Prostate gland (tissue), 2 donors: Measurements from ENCODE around the gene A2ML1. TPM values are rescaled to one million over a fixed set of nuclear protein-coding genes. Genes with fewer than 3 reads are reported as not detected.

Experiments
- DNase-seq: peaks from one replicate; pipeline ENCODE4 v3.0.0-alpha.2; 2019; ENCODE audit warnings: low spot score
- H3K27ac ChIP-seq, 2 donors: fragments of 200-600 bp; sonication (generic); 2 replicates each; pipeline ENCODE4 v1.5.1; 2017 to 2019
- H3K27me3 ChIP-seq: fragments of 200-600 bp; sonication (generic); replicated peaks from 2 replicates; pipeline ENCODE4 v1.5.1; 2019; ENCODE audit not compliant: insufficient read depth
- H3K36me3 ChIP-seq, 2 donors: fragments of 200-600 bp; sonication (generic); 1 replicate in 1 of 2; 2 replicates in 1 of 2; pipeline versions ENCODE4 v1.5.1 to v1.8.1; 2017 to 2019
- H3K4me1 ChIP-seq: fragments of 200-600 bp; sonication (generic); replicated peaks from 2 replicates; pipeline ENCODE4 v1.5.1; 2019
- H3K4me3 ChIP-seq, 2 donors: fragments of 200-600 bp; sonication (generic); 2 replicates each; pipeline ENCODE4 v1.5.1; 2017 to 2019
- H3K9me3 ChIP-seq: fragments of 200-600 bp; sonication (generic); 2 replicates; pipeline ENCODE4 v1.5.1; 2017
- POLR2A ChIP-seq: fragments of 450-650 bp; IDR thresholded peaks from one replicate; pipeline ENCODE4 v1.6.1; 2016; ENCODE audit warnings: antibody characterized with exemption, mild to moderate bottlenecking
- POLR2AphosphoS5 ChIP-seq: sonication (generic); formaldehyde crosslinking; IDR thresholded peaks from one replicate; pipeline ENCODE4 v1.6.1; 2017; ENCODE audit warnings: antibody characterized with exemption
- WGBS: methylation state at CpG from one replicate; pipeline ENCODE4 v1.1.5; 2018; 5-methylcytosine and 5-hydroxymethylcytosine counted together
- intact Hi-C: fragments of 100-400 bp; cut with DNase I; formaldehyde crosslinking; loops from one replicate; pipeline ENCODE4 v1.14.2; 2022
- total RNA-seq, 2 donors: library from RNA; depleted of rRNA; stranded (reverse); fragments of >200 nt; gene quantifications; one replicate each; pipeline ENCODE4 v1.1.0, GENCODE V29; 2016
- TF ChIP-seq, protein P1 (sequence below), 4 experiments: fragments of 200-600 bp in 2 of 4; fragments of 450-650 bp in 2 of 4; sonication (generic) in 2 of 4; IDR thresholded peaks; 1 replicate in 3 of 4; 2 replicates in 1 of 4; pipeline ENCODE4 v1.5.1; 2016 to 2019; ENCODE audit warnings: antibody characterized with exemption in 4 of 4, mild to moderate bottlenecking in 2 of 4, moderate library complexity in 2 of 4

The A2ML1 gene
- total RNA-seq, result 10 to 100 TPM in 1 of 2 donors, 1 to 10 TPM in 1; 1.6 to 43.7 TPM

DNA sequence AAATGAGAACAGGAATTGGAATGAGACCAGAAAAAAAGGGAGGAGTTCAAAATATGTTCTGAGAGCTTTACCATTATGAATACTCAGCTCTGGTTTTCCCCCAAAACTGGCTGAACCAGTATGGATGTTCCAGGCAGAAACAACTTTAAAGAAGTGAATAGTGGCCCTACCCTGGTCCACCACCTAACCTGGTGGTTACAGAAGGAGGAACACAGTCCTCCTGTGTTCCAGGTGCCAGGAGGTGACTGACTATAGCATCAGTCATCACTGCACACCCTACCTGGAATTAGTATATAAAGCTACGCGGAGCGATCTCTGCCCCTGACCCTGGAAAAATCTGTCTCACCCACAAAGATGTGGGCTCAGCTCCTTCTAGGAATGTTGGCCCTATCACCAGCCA lies at the start of gene A2ML1:
TSS of gene A2ML1 (plus strand) at position 324 of the 400 bp plus-strand sequence. CDS start at position 355, 31 bp downstream.
- peaks cover 3% of the 10 kb centered on the region for H3K4me1 ChIP-seq
- peak; percentile 63 for DNase-seq
- H3K9me3 ChIP-seq, result no peaks in the 10 kb centered on the region
- no peaks in the 10 kb centered on the region for H3K36me3 ChIP-seq
- no peak within 1 kb of the TSS for H3K4me3 ChIP-seq
- intact Hi-C loops, result loop anchor here (5.0 kb wide), 1 partner anchor 140 kb away; no protein-coding TSS in a partner anchor
- peak; percentile 64 for TF ChIP-seq POLR2AphosphoS5
- no peak for TF ChIP-seq POLR2A
- 96% methylated on average over 3 of the region's 3 CpGs for whole genome bisulfite sequencing
- peak within 1 kb of the TSS; percentile 50 to 60 for H3K27ac ChIP-seq
- H3K27me3 ChIP-seq, result no peaks in the 10 kb centered on the region

DNA sequence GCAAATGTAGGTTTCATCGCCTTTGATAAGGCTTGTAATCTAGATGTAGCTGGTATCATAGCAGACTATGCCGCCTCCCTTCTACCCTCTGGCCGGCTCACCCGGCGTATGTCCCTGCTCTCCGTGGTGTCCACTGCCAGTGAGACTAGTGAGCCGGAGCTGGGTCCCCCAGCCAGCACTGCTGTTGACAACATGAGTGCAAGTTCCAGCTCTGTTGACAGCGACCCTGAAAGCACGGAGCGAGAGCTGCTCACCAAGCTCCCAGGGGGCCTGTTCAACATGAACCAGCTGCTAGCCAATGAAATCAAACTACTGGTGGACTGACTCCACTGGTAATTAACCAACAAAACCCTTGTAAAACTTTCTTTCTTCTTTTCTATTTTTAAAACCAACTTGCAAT lies 49.0 kb upstream of the A2ML1 start:
- no peaks in the 10 kb centered on the region for H3K4me1 ChIP-seq
- 80% methylated on average over 10 of the region's 10 CpGs for whole genome bisulfite sequencing
- no peak for TF ChIP-seq POLR2A
- TF ChIP-seq, protein P1, sequence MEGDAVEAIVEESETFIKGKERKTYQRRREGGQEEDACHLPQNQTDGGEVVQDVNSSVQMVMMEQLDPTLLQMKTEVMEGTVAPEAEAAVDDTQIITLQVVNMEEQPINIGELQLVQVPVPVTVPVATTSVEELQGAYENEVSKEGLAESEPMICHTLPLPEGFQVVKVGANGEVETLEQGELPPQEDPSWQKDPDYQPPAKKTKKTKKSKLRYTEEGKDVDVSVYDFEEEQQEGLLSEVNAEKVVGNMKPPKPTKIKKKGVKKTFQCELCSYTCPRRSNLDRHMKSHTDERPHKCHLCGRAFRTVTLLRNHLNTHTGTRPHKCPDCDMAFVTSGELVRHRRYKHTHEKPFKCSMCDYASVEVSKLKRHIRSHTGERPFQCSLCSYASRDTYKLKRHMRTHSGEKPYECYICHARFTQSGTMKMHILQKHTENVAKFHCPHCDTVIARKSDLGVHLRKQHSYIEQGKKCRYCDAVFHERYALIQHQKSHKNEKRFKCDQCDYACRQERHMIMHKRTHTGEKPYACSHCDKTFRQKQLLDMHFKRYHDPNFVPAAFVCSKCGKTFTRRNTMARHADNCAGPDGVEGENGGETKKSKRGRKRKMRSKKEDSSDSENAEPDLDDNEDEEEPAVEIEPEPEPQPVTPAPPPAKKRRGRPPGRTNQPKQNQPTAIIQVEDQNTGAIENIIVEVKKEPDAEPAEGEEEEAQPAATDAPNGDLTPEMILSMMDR (IDR thresholded peaks at IDR 0.05), result no peak

DNA sequence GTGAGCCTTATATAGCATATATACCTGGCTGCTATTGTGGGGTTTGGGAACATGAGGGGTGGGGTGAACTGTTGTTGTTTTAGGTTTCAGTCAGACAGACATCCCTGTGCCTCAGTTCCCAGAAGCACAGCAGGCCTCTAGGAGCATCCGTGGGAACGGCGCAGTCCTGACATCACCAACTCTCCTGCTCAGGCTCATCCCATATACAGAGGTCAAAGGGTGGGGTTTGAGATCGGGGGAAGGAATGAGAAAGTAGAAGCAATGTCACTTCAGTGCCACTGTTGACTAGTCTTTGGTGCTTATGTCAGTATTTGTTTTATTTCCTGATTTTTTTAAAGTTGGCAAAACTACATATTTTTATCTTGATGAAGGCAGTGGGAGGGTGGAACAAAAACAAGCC lies 43.1 kb upstream of the A2ML1 start:
- no peaks in the 10 kb centered on the region for H3K9me3 ChIP-seq
- intact Hi-C loops, result no loop called here
- H3K36me3 ChIP-seq, result no peaks in the 10 kb centered on the region
- no peak overlapping the region for H3K27ac ChIP-seq
- no peaks in the 10 kb centered on the region for H3K27me3 ChIP-seq
- DNase-seq, result no peak
- H3K4me3 ChIP-seq, result no peak overlapping the region
- TF ChIP-seq POLR2AphosphoS5 (no peak), POLR2A (no peak)
- TF ChIP-seq, protein P1 (IDR thresholded peaks at IDR 0.05), result no peak
- no peaks in the 10 kb centered on the region for H3K4me1 ChIP-seq
- 80% methylated on average over 4 of the region's 4 CpGs for WGBS

More for the DNA sequence above, 49.0 kb upstream of the A2ML1 start:
- Histone ChIP-seq H3K9me3 (no peaks in the 10 kb centered on the region), H3K27ac (no peak overlapping the region), H3K27me3 (no peaks in the 10 kb centered on the region), H3K36me3 (no peaks in the 10 kb centered on the region), H3K4me3 (no peak overlapping the region)
- intact Hi-C loops, result no loop called here
- DNase-seq, result no peak

DNA sequence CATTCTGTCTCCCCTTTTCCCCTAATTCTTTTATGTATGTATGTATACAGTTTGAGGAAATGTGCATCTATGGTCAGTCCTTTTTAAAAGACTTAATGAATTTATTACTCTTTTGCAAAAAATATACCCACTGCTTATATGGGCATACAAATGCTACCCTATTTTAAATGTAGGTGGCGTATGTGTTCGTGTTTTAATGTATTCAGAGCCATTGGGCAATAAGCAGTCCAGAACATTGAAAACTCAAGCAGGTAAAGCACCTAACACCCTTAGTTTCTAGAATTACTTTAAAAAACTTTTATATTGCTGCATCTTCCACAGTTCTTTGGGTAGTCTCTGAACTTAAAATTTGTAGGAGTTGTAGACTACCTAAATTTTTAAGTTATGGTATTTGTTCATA lies 42.6 kb upstream of the A2ML1 start:
- no peak for DNase-seq
- Histone ChIP-seq H3K4me3 (no peak overlapping the region), H3K4me1 (no peaks in the 10 kb centered on the region), H3K27ac (no peak overlapping the region), H3K9me3 (no peaks in the 10 kb centered on the region), H3K27me3 (no peaks in the 10 kb centered on the region), H3K36me3 (no peaks in the 10 kb centered on the region)
- TF ChIP-seq, protein P1 (IDR thresholded peaks at IDR 0.05), result peak in 1 of 4 experiments; percentile 5
- TF ChIP-seq POLR2AphosphoS5, result no peak
- 96% methylated on average over 2 of the region's 2 CpGs for WGBS
- intact Hi-C loops, result no loop called here

DNA sequence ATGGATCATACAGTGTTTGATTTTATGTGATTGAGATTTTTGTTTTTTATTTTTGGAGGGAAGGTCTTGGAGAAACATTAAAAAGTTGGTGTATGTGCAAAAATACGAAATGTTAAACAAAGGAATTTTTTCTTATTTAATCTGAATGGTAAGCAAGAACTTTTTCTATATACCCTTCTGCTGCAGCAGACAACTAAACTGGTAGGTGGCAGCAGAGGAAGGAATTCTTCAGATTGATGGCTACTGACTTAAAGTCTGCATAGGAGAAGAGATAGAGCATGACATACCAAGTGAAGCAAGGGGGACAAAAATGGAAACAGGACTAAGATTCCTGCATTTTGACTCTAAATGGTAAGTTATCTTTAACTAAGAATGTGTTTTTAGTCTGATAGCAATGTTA lies 42.0 kb upstream of the A2ML1 start:
- Histone ChIP-seq H3K4me3 (no peak overlapping the region), H3K9me3 (no peaks in the 10 kb centered on the region), H3K27me3 (no peaks in the 10 kb centered on the region), H3K27ac (no peak overlapping the region), H3K4me1 (no peaks in the 10 kb centered on the region), H3K36me3 (no peaks in the 10 kb centered on the region)
- peak; percentile 25 for DNase-seq
- TF ChIP-seq, protein P1 (IDR thresholded peaks at IDR 0.05), result peak in 2 of 4 experiments; percentile 48 to 57
- TF ChIP-seq POLR2A, result no peak
- intact Hi-C loops, result no loop called here
- WGBS, result 84% methylated on average over 1 of the region's 1 CpG
